NOMO-1 treated with DMSO at 0.1 percent for 48 hours (cell line): Measurements from ENCODE around the gene SPTY2D1.
"Not testable (repeated sequence)": the region's sequence is repeated elsewhere in the genome, so short reads cannot be mapped to it uniquely, and the experiment has no call there.

ENCODE experiments used
- DNase-seq: peaks from one replicate; lab custom pipeline; 2025; ENCODE audit not compliant: unreplicated experiment; lab: John Stamatoyannopoulos, UW

SPTY2D1 gene, protein sequence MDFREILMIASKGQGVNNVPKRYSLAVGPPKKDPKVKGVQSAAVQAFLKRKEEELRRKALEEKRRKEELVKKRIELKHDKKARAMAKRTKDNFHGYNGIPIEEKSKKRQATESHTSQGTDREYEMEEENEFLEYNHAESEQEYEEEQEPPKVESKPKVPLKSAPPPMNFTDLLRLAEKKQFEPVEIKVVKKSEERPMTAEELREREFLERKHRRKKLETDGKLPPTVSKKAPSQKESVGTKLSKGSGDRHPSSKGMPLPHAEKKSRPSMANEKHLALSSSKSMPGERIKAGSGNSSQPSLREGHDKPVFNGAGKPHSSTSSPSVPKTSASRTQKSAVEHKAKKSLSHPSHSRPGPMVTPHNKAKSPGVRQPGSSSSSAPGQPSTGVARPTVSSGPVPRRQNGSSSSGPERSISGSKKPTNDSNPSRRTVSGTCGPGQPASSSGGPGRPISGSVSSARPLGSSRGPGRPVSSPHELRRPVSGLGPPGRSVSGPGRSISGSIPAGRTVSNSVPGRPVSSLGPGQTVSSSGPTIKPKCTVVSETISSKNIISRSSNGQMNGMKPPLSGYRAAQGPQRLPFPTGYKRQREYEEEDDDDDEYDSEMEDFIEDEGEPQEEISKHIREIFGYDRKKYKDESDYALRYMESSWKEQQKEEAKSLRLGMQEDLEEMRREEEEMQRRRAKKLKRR

DNA sequence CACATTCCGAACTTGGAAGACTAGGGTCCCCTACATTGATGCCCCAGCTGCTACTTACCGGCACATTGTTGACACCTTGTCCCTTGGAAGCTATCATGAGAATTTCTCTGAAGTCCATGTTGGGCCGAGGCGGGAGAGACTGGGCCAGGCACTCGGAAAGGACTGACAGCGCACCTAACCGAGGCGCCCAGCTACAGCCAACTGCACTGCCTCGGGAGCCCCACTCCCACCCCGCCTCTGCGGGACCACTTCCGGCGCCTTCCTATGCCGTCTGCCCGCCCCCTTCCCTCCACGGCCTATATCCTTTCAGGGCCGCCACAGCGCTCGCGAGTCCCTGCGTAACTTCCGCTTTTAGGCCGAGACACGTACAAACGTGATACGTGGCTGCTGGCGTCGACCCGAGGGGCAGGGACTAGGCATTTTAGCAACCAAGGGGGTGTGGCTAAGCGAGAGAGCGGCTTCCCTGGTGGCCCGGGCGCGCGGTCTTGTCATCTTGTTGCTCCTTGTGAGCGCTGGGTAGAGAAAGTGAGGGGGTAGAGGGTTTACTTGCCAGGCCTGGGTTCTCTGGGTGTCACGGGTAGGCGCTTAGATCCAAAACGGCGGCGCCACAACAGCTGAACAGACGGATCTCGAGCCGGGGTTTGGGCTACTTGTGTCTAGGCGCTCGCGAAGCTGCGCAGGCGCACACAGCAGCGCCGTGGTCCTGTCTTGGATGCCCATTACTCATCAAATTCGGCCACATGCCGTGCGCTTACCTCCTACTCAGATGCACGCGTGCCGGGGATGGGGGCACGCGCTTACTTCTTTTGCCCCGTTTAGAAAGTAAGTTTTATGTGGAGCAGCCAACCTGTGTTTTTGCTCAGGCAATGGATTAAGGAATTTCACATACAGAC lies at the start of gene SPTY2D1:
SPTY2D1 (minus strand) TSS at position 203 of the 893 bp plus-strand sequence; CDS start at position 118, 85 bp downstream.
- peak; percentile 97 for DNase-seq

DNA sequence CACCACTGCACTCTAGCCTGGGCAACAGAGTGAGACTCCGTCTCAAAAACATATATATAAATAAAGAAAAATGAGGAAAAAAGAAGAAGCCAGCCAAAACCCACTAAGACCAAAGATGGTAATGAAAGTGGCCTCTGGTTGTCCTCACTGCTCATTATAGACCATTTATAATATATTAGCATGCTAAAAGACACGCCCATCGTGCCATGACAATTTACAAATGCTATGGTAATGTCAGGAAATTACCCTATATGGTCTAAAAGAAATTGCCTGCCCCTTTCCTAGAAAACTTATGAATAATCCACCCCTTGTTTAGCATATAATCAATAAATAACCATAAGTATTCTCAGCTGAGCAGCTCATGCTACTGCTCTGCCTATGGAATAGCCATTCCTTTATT lies 48.3 kb upstream of the SPTY2D1 start:
- no peak for DNase-seq

DNA sequence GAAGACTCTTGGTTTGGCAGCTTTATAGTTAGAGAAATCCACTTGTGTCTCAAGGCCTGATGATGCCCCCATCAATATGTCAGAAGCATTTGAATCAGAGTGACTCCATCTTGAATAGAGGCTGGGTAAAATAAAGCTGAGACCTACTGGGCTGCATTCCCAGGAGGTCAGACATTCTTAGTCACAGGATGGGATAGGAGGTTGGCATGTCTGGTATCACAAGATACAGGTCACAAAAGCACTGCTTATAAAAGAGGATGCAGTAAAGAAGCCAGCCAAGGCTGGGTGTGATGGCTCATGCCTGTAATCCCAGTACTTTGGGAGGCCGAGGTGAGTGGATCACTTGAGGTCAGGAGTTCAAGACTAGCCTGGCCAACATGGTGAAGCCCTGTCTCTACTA lies 47.8 kb upstream of the SPTY2D1 start:
- DNase-seq = not testable (repeated sequence)

DNA sequence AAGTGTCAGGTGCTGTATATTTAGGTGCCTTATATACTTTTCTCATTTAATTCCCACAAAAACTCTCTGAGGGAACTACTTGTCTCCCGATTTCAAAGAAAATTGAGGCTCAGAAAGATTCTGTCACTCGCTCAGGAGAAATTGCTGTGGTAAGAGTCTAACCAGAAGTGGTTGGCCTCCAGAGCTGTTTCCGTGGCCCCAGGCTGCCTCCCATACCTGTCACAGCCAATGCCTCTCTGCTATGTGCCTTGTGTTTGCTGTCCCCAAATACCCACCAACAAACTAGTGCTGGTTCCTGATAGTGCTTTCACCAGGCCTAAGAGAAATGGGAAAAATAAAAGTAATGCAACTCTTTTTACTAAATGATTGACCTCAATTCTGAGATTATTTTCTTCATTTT lies 43.4 kb upstream of the SPTY2D1 start:
- no peak for DNase-seq

DNA sequence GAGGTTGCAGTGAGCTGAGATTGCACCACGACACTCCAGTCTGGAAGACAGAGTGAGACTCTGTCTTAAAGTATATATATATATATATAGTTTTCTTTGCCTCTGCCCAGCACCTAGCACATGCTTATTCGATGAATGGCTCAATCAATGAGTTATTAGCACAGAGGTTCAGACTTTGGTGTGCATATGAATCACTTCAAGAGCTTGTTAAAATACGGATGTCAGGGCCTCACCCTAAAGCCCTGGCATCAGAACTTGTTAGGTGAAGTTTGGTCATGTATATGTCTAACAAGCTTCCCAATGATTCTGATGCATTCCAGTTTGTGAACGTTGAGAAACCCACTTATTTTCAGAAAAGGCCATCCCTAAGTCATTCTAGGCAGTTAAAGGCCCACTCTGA lies 42.7 kb upstream of the SPTY2D1 start:
- no peak for DNase-seq

DNA sequence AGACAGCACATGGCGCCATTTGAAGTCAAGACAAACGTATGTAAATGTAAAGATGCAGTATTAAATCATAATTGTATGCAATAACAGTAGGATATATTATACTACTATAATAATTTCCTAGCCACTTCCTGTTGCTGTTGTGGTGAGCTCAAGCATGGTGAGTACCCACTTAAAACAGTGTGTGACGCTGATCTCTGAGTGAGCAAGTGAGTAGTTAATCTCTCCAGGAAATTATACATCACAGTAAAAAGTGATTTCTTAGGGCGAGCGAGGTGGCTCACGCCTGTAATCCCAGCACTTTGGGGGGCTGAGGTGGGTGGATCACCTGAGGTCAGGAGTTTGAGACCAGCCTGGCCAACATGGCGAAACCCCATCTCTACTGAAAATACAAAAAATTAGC lies 38.1 kb upstream of the SPTY2D1 start:
- DNase-seq = peak; percentile 5

DNA sequence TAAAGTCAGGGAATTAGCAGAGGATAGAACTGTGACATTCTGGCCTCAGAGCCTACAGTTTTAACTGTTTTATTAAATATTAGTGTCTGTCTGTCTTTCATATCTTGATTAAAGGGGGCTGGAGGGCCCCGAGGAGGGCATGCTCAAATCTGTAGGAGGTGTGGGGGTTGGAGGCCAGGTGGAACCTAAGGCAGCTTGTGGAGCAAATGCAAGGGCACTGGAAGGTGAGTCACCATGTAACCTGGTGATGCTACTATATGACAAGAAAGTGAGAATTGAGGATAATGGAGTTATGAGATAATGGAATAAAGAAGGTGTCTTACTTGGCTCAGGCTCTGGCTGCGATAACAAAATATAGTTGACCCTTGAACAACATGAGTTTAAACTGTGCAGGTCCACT lies 37.1 kb upstream of the SPTY2D1 start:
- DNase-seq = no peak

DNA sequence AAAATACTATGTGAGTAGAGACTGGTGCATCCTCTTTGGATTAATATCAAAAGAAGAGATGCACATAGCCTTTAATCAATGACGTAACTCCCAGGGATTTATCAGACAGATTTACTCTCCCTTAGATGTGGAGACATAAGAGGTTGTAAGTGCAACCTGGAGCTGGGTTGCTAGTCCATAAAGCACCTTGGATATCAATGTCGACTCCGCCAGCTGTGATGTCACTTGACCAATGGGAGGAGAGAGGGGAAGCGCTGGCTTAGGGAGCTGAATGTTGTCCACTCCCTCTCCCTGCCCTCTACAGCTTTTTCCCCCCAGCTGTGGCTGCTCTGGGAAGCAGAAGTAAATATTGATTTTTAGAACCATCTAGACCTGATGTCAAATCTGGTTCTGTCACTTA lies 35.6 kb upstream of the SPTY2D1 start:
- no peak for DNase-seq

DNA sequence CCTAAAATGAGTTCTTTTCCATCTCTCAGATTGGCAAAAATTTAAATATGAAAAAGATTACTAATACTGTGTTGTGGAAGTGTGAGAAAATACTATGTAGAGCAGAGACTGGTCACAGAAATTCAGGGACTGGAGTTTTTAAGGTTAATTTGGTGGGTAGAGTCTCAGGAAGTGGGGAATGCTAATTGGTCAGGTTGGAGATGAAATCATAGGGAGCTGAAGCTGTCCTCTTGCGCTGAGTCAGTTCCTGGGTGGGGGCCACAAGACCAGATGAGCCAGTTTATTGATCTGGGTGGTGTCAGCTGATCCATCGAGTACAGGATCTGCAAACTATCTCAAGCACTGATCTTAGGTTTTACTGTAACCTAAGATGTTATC lies 35.1 kb upstream of the SPTY2D1 start:
- no peak for DNase-seq

DNA sequence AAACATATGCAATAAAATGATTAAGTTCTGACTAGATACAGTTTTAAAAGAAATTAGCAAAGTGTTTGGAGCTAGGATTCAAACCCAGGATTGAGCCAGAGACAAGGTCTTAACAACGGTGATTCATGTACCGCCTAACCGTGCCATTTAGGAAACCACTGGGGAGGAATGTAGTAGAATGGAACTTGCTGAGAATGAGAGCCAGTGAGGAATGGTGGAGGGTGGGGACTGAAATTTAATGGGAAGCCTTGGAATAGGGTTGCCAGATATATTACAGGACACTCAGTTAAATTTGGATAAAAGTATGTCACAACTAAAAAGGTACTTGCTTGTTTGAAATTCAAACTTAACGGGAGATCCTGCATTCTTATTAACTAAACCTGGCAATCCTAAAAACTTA lies 34.0 kb upstream of the SPTY2D1 start:
- DNase-seq = no peak

DNA sequence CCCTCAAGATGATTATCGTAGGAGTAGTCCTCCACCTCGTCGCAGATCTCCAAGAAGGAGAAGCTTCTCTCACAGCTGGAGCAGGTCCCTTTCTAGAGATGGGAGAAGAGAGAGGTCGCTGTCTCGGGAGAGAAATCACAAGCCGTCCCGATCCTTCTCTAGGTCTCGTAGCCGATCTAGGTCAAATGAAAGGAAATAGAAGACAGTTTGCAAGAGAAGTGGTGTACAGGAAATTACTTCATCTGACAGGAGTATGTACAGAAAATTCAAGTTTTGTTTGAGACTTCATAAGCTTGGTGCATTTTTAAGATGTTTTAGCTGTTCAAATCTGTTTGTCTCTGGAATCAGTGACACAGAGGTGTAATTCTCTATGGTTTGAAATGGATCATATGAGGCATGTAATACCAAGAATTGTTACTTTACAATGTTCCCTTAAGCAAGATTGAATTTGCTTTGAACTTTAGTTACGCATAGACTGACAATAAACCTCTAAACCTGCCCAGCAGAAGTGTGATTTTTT lies 31.3 kb upstream of the SPTY2D1 start:
- not testable (repeated sequence) for DNase-seq

DNA sequence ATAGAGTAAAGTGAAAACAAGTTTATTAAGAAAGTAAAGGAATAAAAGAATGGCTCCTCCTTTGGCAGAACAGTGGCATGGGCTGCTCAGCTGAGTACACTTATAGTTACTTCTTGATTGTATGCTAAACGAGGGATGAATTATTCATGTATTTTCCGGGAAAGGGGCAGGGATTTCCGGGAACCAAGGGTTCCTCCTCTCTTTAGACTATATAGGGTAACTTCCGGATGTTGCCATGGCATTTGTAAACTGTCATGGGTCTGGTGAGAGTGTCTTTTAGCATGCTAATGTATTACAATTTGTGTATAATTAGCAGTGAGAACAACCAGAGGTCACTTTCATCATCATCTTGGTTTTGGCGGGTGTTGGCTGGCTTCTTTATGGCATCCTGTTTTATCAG lies 23.5 kb upstream of the SPTY2D1 start:
- no peak for DNase-seq

DNA sequence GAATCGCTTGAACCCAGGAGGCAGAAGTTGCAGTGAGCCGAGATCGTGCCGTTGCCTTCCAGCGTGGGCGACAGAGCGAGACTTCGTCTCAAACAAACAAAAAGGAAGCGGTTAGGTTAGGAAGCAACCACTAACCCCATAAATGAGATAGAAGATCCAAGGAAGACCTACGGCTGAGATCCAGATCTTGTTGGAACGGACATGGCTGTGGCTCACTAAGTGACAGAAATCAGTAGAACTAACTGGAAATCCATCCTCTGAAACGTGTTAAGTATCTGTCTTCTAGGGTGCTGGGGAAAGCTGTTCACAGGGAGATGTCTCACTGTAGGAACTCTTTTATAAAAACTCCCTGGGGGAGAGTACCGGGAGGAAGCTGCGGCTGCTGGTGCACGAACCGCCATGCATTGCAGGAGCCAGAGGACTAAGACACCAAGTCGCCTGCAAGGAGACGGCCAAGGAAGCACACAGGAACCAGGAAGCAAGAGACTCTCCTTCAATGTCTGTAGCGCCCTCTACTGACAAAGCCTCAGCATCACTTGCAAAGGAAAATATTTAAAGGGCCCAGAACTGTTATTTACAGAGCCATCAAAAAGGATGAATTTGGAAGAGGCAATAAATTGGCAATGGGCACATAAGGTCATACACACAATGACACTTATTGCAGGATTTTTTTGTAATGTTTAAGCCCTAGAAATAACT lies 16.9 kb upstream of the SPTY2D1 start:
- DNase-seq = peak; percentile 88

DNA sequence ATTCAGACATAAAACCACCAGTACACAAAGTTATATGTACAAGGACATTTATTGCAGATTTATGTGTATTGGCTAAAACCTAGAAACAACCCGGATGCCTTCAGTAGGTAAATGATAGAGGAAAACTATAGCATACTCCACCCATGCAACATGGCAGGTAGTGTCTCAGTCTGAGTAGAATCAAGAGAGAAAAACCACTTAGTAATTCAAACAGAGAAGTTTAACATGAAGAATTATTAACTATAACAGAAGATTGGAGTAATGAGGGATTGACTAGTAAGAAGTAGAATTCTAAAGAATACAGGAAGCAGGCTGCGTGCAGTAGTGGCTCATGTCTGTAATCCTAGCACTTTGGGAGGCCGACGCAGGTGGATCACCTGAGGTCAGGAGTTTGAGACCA lies 16.2 kb upstream of the SPTY2D1 start:
- DNase-seq = no peak

DNA sequence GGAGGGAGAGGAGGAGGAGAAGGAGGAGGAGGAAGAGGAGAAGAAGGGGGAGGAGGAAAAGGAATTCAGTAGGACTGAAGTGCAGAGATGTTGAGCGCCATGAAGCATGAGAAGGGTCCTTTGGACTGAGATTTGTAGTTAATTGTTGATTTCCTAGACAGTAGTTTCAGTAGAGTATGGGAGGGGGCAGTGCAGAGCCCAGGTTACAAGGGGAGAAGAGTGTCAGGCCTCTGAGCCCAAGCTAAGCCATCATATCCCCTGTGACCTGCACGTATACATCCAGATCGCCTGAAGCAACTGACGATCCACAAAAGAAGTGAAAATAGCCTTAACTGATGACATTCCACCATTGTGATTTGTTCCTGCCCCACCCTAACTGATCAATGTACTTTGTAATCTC lies 8.9 kb upstream of the SPTY2D1 start:
- not testable (repeated sequence) for DNase-seq

DNA sequence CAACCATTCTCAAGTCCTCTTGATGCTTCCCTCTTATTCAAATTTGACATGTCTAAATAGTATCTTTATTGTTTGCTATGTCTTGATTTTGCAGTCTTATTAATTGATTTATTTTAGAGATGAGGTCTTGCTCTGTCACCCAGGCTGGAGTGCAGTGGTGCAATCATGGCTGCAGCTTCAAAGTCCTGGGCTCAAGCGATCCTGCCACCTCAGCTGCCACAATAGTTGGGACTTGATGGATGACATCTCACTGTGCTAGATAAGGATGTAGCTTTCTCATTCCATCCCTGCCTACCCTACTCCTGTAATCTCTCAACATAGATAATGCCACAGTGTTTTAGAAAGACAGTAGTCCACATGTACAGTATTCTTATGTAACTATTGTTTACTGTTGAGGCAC lies 7.5 kb upstream of the SPTY2D1 start:
- no peak for DNase-seq

DNA sequence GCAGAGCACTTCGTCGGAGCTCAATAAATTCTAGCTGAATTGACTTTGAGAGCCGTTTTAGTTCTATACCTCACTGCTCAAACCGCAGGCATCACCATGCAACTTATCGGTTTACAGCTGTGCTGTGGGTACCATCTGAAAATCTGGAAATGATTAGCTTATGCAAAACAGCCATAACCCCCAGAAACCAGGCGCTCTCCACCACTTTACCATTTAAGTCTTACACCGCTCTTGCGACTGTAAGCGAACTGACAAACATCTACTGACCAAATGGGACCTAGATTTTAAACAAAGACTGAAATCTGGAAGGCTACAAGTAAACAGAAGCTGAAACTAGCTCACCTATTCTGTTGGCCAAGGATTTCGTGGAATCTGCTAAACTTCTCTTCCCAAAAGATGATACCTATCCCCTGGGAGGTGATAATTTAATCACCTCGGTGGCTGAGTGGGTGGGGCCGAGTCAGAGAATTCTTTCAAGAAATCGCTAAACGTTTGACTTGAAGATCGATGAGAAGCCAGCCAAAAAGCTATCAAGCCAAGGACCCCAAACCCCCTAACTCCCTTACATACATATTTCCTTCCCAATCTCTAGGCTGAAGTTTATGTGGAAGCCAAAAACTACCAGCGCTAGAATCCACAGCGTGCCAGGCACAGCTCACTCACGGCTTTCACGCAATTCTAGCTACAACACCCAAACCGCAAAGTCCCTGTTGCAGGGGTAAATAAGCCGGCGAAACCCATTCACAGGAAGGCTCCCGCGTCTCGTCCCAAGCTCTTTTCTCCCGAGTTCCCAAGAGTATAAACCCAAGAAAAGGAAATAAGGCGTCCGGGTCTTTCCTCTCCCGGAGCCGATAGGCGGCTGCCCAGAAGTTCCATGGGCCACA lies 644 bp downstream of the SPTY2D1 start:
- DNase-seq = no peak

DNA sequence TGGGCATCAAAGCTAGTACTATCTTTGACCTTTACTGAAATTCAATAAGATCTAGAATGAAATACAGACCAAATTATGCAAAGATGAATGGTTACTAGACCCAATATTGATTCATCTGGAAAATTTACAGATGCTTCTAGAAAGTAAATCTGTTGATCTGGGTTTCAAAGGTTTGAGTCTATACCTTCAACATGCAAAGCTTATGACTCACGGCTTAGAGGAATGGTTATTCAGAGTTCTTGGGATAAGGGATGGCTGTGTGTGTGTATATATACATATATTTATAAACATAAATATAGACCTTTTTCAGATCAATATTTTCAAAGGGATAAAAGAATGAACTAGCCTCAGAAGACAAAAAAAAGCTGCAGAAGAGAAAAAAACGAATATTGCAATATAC lies 1.3 kb downstream of the SPTY2D1 start:
- no peak for DNase-seq

DNA sequence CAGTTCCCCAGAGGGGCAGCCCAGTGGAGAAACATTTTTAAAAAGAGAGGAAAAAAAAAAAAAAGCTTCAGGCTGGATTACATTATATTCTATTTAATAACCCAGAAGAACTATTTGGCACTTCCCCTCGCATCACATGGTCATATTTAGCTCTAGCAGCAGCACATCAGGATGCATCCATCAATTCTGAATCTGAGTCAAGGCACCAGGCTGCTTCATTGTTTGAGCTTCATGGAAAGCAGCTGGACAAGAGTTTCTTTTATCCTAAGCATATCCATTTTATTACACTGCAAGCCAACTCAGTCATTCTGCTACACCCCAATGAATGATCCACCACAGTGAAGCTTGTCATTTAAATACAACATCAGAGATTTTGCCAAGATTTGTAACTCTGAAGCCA lies 10.0 kb downstream of the SPTY2D1 start:
- no peak for DNase-seq

DNA sequence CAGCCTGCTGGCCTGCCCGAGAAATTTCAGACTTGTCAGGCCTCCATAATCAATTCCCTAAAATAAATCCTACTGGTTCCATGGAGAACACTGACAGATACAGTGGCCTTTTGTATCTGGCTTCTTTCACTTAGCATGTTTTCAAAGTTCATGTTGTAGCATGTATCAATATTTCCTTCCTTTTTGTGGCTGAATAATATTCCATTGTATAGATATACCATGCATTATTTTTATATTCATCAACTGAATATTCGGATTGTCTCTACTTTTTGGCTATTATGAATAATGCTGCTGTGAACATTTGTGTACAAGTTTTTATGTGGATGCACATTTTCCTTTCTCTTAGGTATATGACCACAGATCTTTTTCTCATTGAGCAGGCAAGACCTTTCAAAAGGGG lies 10.4 kb downstream of the SPTY2D1 start:
- DNase-seq = no peak
